Esophagus squamous epithelium (tissue), 4 donors: ENCODE results near the gene SEMA7A.

Experiments
- POLR2A ChIP-seq, 4 donors: fragments of 450-650 bp; IDR thresholded peaks; one replicate each; pipeline ENCODE4 v1.6.1; 2017; ENCODE audit warnings: antibody characterized with exemption in 4 of 4, mild to moderate bottlenecking in 4 of 4, moderate library complexity in 3 of 4
- TF ChIP-seq, protein P1 (sequence below), 6 experiments: fragments of 450-650 bp in 4 of 6; fragments of 200-600 bp in 2 of 6; sonication (generic) in 2 of 6; IDR thresholded peaks; one replicate each; pipeline ENCODE4 v1.5.1; 2016 to 2019; ENCODE audit warnings: antibody characterized with exemption in 6 of 6, mild to moderate bottlenecking in 4 of 6, moderate library complexity in 4 of 6

DNA sequence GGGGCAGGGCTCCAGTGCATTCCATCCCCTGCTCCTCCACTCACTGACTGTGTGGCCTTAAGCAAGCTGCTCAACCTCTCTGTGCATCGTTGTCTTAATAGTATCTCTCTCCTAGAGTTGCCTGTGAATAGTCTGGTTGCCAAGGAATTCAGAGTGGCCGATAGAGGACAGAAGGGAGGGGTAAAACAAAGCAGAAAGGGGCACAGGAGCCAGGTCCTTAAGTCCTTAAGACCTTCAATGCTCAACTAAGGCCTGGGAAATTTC lies 52.6 kb downstream of the SEMA7A start:
- TF ChIP-seq, protein P1, sequence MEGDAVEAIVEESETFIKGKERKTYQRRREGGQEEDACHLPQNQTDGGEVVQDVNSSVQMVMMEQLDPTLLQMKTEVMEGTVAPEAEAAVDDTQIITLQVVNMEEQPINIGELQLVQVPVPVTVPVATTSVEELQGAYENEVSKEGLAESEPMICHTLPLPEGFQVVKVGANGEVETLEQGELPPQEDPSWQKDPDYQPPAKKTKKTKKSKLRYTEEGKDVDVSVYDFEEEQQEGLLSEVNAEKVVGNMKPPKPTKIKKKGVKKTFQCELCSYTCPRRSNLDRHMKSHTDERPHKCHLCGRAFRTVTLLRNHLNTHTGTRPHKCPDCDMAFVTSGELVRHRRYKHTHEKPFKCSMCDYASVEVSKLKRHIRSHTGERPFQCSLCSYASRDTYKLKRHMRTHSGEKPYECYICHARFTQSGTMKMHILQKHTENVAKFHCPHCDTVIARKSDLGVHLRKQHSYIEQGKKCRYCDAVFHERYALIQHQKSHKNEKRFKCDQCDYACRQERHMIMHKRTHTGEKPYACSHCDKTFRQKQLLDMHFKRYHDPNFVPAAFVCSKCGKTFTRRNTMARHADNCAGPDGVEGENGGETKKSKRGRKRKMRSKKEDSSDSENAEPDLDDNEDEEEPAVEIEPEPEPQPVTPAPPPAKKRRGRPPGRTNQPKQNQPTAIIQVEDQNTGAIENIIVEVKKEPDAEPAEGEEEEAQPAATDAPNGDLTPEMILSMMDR (IDR thresholded peaks at IDR 0.05), result no peak
- TF ChIP-seq POLR2A (IDR thresholded peaks at IDR 0.05), result no peak
